ENCODE data around the gene RHOC. TPM values are rescaled to one million over a fixed set of nuclear protein-coding genes. Genes with fewer than 3 reads are reported as not detected.

Gene RHOC
- total and polyA plus RNA-seq, 2 donors (not counting 1 experiment from before 2014, with no cell fraction given): 21.0 to 28.3 TPM

GRCh38 chr1:112685913-112686312 lies 21.0 kb downstream of the RHOC start:
- Histone ChIP-seq H3K4me1 (ENCODE audit: control insufficient read depth in 2 of 2, insufficient read depth in 2 of 2, low read length in 2 of 2) (no peaks in the 10 kb centered on the region), H2AFZ (ENCODE audit: insufficient read depth, low read depth, low read length, poor library complexity, severe bottlenecking) (no peak overlapping the region), H3K4me2 (replicated peaks; ENCODE audit: low read depth, low read length, poor library complexity, severe bottlenecking) (no peak overlapping the region), H3K9ac (ENCODE audit: low read length) (no peak overlapping the region), H3K4me3 (ENCODE audit: control extremely low read depth in 1 of 5, extremely low read depth in 1 of 5, insufficient read depth in 1 of 5, low read depth in 2 of 5, low read length in 4 of 5) (no peak overlapping the region), H3K36me3 (replicated peaks in 1 of 2; ENCODE audit: control extremely low read depth in 1 of 2, control insufficient read depth in 1 of 2, extremely low read depth in 1 of 2, insufficient read depth in 2 of 2, low read length in 1 of 2) (peaks cover 2 to 8% of the 10 kb centered on the region in 2 experiments), H3K27ac (ENCODE audit: low read length in 2 of 2) (no peak overlapping the region), H4K20me1 (ENCODE audit: control insufficient read depth, insufficient read depth, low read length, poor library complexity, severe bottlenecking) (no peaks in the 10 kb centered on the region), H3K79me2 (ENCODE audit: control insufficient read depth, insufficient read depth, low read length) (peaks cover 2% of the 10 kb centered on the region), H3K9me3 (ENCODE audit: control extremely low read depth in 1 of 3, control insufficient read depth in 2 of 3, insufficient read depth in 1 of 3, low read length in 2 of 3) (no peaks in the 10 kb centered on the region), H3K27me3 (replicated peaks in 1 of 4; ENCODE audit: control extremely low read depth in 1 of 4, control insufficient read depth in 3 of 4, insufficient read depth in 4 of 4, low read length in 3 of 4) (no peaks in the 10 kb centered on the region)
- Mint-ChIP-seq H3K4me3 (no peak overlapping the region), H3K9me3 (ENCODE audit: insufficient read depth) (no peaks in the 10 kb centered on the region), H3K27ac (no peak overlapping the region), H3K27me3 (no peaks in the 10 kb centered on the region), H3K4me1 (peaks cover 6% of the 10 kb centered on the region)
- DNase-seq: no peak
- TF ChIP-seq CTCF (IDR thresholded peaks at IDR 0.05) (no peak), EZH2 (IDR thresholded peaks at IDR 0.05; ENCODE audit: borderline replicate concordance, insufficient read depth, low read depth, low read length, poor library complexity, severe bottlenecking) (no peak)
- ChIA-PET CTCF (interaction anchor here (1.0 kb wide), 1 partner anchor 11 kb away, joined by 3 read pairs; no protein-coding TSS in a partner anchor), POLR2A (no interaction called here)
- intact Hi-C loops (cut with micrococcal nuclease): no loop called here
- 92% methylated on average over 5 of the region's 5 CpGs for WGBS (ENCODE audit: insufficient coverage)
- ATAC-seq (ENCODE audit: low read depth): no peak

GRCh38 chr1:112678605-112679004 lies 28.3 kb downstream of the RHOC start:
- DNase-seq (no peak), ATAC-seq (ENCODE audit: low read depth) (no peak)
- Histone ChIP-seq H3K27ac (ENCODE audit: low read length in 2 of 2) (no peak overlapping the region), H3K36me3 (replicated peaks in 1 of 2; ENCODE audit: control extremely low read depth in 1 of 2, control insufficient read depth in 1 of 2, extremely low read depth in 1 of 2, insufficient read depth in 2 of 2, low read length in 1 of 2) (peaks cover 0 to 1% of the 10 kb centered on the region in 2 experiments), H3K4me2 (replicated peaks; ENCODE audit: low read depth, low read length, poor library complexity, severe bottlenecking) (no peak overlapping the region), H3K4me1 (ENCODE audit: control insufficient read depth in 2 of 2, insufficient read depth in 2 of 2, low read length in 2 of 2) (peaks cover 24 to 27% of the 10 kb centered on the region in 2 donors), H3K9me3 (ENCODE audit: control extremely low read depth in 1 of 3, control insufficient read depth in 2 of 3, insufficient read depth in 1 of 3, low read length in 2 of 3) (no peaks in the 10 kb centered on the region), H3K27me3 (replicated peaks in 1 of 4; ENCODE audit: control extremely low read depth in 1 of 4, control insufficient read depth in 3 of 4, insufficient read depth in 4 of 4, low read length in 3 of 4) (no peaks in the 10 kb centered on the region), H3K79me2 (ENCODE audit: control insufficient read depth, insufficient read depth, low read length) (peaks cover 18% of the 10 kb centered on the region), H4K20me1 (ENCODE audit: control insufficient read depth, insufficient read depth, low read length, poor library complexity, severe bottlenecking) (no peaks in the 10 kb centered on the region), H2AFZ (ENCODE audit: insufficient read depth, low read depth, low read length, poor library complexity, severe bottlenecking) (no peak overlapping the region), H3K9ac (ENCODE audit: low read length) (no peak overlapping the region), H3K4me3 (ENCODE audit: control extremely low read depth in 1 of 5, extremely low read depth in 1 of 5, insufficient read depth in 1 of 5, low read depth in 2 of 5, low read length in 4 of 5) (no peak overlapping the region)
- Mint-ChIP-seq H3K9me3 (ENCODE audit: insufficient read depth) (no peaks in the 10 kb centered on the region), H3K27ac (no peak overlapping the region), H3K27me3 (no peaks in the 10 kb centered on the region), H3K4me3 (no peak overlapping the region), H3K4me1 (peaks cover 24% of the 10 kb centered on the region)
- POLR2A ChIA-PET: no interaction called here
- no peak for TF ChIP-seq CTCF (IDR thresholded peaks at IDR 0.05)
- TF ChIP-seq EZH2 (IDR thresholded peaks at IDR 0.05; ENCODE audit: borderline replicate concordance, insufficient read depth, low read depth, low read length, poor library complexity, severe bottlenecking): no peak
- intact Hi-C loops (cut with micrococcal nuclease): loop anchor here (10.0 kb wide), 3 partner anchors 174 to 284 kb away; partner anchors contain the start of genes CTTNBP2NL and WNT2B
- CTCF ChIA-PET: no interaction called here
- 100% methylated on average over 3 of the region's 3 CpGs for WGBS (ENCODE audit: insufficient coverage)

Data from B cell (primary cell).